ENCODE results near the gene RNF168. TPM values are rescaled to one million over a fixed set of nuclear protein-coding genes. Genes with fewer than 3 reads are reported as not detected.
"Not testable (repeated sequence)": the region's sequence is repeated elsewhere in the genome, so short reads cannot be mapped to it uniquely, and the experiment has no call there.

RNF168 gene
- polyA plus RNA-seq, 2 of the 4 experiments (the other 2 are of a cell fraction) = 3.8 to 5.9 TPM

GRCh38 chr3:196503196-196504076 lies at the start of gene RNF168 (continued):
- TF ChIP-seq REST (IDR thresholded peaks at IDR 0.05) = no peak
- TF ChIP-seq HEYL (CRISPR knock-in tag; IDR thresholded peaks at IDR 0.05) = no peak
- no peak for TF ChIP-seq NPAS2 (CRISPR knock-in tag; IDR thresholded peaks at IDR 0.05; ENCODE audit: borderline replicate concordance)
- TF ChIP-seq MAZ (IDR thresholded peaks at IDR 0.05; ENCODE audit: borderline replicate concordance, low read depth, low read length) = no peak
- peak; percentile 58; the same call in 1 of the 2 replicates for TF ChIP-seq E2F6 (IDR thresholded peaks at IDR 0.05; ENCODE audit: borderline replicate concordance, low read depth)
- TF ChIP-seq POLR2A (IDR thresholded peaks at IDR 0.05; ENCODE audit: low read length) = peak; percentile 73
- no peak for TF ChIP-seq RAD21 (conservative IDR thresholded peaks at IDR 0.05 in 1 of 2, IDR thresholded peaks at IDR 0.05 in 1 of 2)
- TF ChIP-seq TFCP2L1 (CRISPR knock-in tag; IDR thresholded peaks at IDR 0.05) = no peak
- TF ChIP-seq HOXB5 (CRISPR knock-in tag; IDR thresholded peaks at IDR 0.05) = no peak
- TF ChIP-seq FOXS1 (CRISPR knock-in tag; IDR thresholded peaks at IDR 0.05) = no peak

GRCh38 chr3:196552253-196552652 lies 48.7 kb upstream of the RNF168 start:
- WGBS (ENCODE audit: missing lambda C conversion rate) = 92% methylated on average over 5 of the region's 5 CpGs
- H3K4me3 ChIP-seq = no peak overlapping the region
- TF ChIP-seq, protein P1, sequence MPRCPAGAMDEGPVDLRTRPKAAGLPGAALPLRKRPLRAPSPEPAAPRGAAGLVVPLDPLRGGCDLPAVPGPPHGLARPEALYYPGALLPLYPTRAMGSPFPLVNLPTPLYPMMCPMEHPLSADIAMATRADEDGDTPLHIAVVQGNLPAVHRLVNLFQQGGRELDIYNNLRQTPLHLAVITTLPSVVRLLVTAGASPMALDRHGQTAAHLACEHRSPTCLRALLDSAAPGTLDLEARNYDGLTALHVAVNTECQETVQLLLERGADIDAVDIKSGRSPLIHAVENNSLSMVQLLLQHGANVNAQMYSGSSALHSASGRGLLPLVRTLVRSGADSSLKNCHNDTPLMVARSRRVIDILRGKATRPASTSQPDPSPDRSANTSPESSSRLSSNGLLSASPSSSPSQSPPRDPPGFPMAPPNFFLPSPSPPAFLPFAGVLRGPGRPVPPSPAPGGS (IDR thresholded peaks at IDR 0.05) = no peak
- TF ChIP-seq TP53 (CRISPR knock-in tag; IDR thresholded peaks at IDR 0.05) = no peak
- no peak for TF ChIP-seq EHF (CRISPR knock-in tag; IDR thresholded peaks at IDR 0.05)
- peaks cover 13% of the 10 kb centered on the region; the same call in 2 of the 3 replicates for H3K9me3 ChIP-seq
- ATAC-seq (no peak), FAIRE-seq (no peak), DNase-seq (ENCODE audit: low read depth in 1 of 2, low spot score in 1 of 2) (no peak)
- H3K4me1 ChIP-seq = no peaks in the 10 kb centered on the region
- no peak overlapping the region for H3K27ac ChIP-seq
- no peak overlapping the region for H3K4me2 ChIP-seq
- ChIA-PET CTCF (interaction anchor here (0.6 to 1.1 kb wide), 2 partner anchors 133 to 364 kb away, joined by 3 read pairs; no protein-coding TSS in a partner anchor), POLR2A (no interaction called here)

- H3K4me3 ChIP-seq; H3K27ac ChIP-seq; H3K4me2 ChIP-seq; POLR2A ChIA-PET; FAIRE-seq; H3K4me1 ChIP-seq; DNase-seq (ENCODE audit: low read depth in 1 of 2, low spot score in 1 of 2); ATAC-seq: not testable (repeated sequence)
- peaks cover 13% of the 10 kb centered on the region; the same call in 2 of the 3 replicates for H3K9me3 ChIP-seq
- whole genome bisulfite sequencing (ENCODE audit: missing lambda C conversion rate) = 65% methylated on average over 3 of the region's 3 CpGs
- CTCF ChIA-PET = interaction anchor here (1.0 kb wide), 1 partner anchor 12 kb away, joined by 3 read pairs; no protein-coding TSS in a partner anchor
Measured at GRCh38 chr3:196550172-196550571, 46.6 kb upstream of the RNF168 start.

GRCh38 chr3:196549312-196549711 lies 45.7 kb upstream of the RNF168 start:
- peaks cover 13% of the 10 kb centered on the region; the same call in 2 of the 3 replicates for H3K9me3 ChIP-seq
- DNase-seq (ENCODE audit: low read depth in 1 of 2, low spot score in 1 of 2); H3K27ac ChIP-seq; POLR2A ChIA-PET; H3K4me2 ChIP-seq; H3K4me3 ChIP-seq; H3K4me1 ChIP-seq; FAIRE-seq; ATAC-seq: not testable (repeated sequence)
- CTCF ChIA-PET = interaction anchor here (0.7 to 1.0 kb wide), 2 partner anchors 11 to 431 kb away, joined by 3 read pairs; no protein-coding TSS in a partner anchor
- 100% methylated on average over 1 of the region's 1 CpG for WGBS (ENCODE audit: missing lambda C conversion rate)
